ENCODE data around the gene PRDM15.

DNA sequence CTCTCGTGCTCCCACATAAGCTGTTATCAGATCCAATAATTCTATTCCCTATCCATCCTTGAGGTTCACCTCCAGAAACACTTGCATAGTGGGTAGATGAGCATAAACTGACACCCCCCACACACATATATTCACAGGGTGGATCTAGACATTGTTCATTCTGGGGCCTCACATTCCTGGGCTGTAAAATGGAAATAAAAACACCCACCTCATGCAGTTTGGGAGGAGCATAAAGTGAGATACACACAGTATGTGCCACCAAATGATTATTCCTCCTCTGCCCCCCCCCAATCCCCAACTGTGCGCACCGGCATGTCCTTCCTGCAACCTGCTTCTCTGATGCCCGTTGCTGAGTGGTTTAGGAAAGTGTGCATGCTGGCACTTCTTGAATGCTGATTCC is 17.9 kb downstream of the PRDM15 start:
- TF ChIP-seq, protein P1, sequence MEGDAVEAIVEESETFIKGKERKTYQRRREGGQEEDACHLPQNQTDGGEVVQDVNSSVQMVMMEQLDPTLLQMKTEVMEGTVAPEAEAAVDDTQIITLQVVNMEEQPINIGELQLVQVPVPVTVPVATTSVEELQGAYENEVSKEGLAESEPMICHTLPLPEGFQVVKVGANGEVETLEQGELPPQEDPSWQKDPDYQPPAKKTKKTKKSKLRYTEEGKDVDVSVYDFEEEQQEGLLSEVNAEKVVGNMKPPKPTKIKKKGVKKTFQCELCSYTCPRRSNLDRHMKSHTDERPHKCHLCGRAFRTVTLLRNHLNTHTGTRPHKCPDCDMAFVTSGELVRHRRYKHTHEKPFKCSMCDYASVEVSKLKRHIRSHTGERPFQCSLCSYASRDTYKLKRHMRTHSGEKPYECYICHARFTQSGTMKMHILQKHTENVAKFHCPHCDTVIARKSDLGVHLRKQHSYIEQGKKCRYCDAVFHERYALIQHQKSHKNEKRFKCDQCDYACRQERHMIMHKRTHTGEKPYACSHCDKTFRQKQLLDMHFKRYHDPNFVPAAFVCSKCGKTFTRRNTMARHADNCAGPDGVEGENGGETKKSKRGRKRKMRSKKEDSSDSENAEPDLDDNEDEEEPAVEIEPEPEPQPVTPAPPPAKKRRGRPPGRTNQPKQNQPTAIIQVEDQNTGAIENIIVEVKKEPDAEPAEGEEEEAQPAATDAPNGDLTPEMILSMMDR (IDR thresholded peaks at IDR 0.05), result no peak
- TF ChIP-seq POLR2AphosphoS5 (IDR thresholded peaks at IDR 0.05; ENCODE audit: low read depth, low read length) (no peak), SIN3A (IDR thresholded peaks at IDR 0.05; ENCODE audit: borderline replicate concordance, insufficient read depth, low read depth, low read length) (no peak)
